Spleen (tissue), 11 donors: ENCODE results near the gene FOXI1. TPM values are rescaled to one million over a fixed set of nuclear protein-coding genes. Genes with fewer than 3 reads are reported as not detected.
A peak's percentile ranks its signal among the peaks of the same experiment; 100 is the strongest.

Experiments
- DNase-seq: peaks from one replicate; pipeline ENCODE4 v3.0.0-alpha.2; 2020
- H3K27ac ChIP-seq, 8 donors: fragments of 200-600 bp; sonication (generic) in 7 of 8; 1 replicate in 4 of 8; 2 replicates in 4 of 8; pipeline versions ENCODE4 v1.5.0 to v1.8.0; 2016 to 2021; ENCODE audit warnings: inconsistent platforms in 4 of 8, mild to moderate bottlenecking in 4 of 8, moderate library complexity in 1 of 8
- H3K27me3 ChIP-seq, 7 donors: fragments of 200-600 bp; sonication (generic) in 6 of 7; replicated peaks in 1 of 7; 1 replicate in 4 of 7; 2 replicates in 3 of 7; pipeline versions ENCODE4 v1.5.0 to v1.8.0; 2016 to 2021; ENCODE audit warnings: inconsistent platforms in 3 of 7, mild to moderate bottlenecking in 1 of 7
- H3K36me3 ChIP-seq, 6 donors: fragments of 200-600 bp; sonication (generic) in 5 of 6; 1 replicate in 4 of 6; 2 replicates in 2 of 6; pipeline versions ENCODE4 v1.5.0 to v1.8.0; 2016 to 2021; ENCODE audit warnings: inconsistent platforms in 2 of 6
- H3K4me1 ChIP-seq, 6 donors: fragments of 200-600 bp; sonication (generic) in 5 of 6; 1 replicate in 3 of 6; 2 replicates in 3 of 6; pipeline versions ENCODE4 v1.5.0 to v1.8.0; 2016 to 2021; ENCODE audit warnings: inconsistent platforms in 3 of 6
- H3K4me3 ChIP-seq, 8 donors: fragments of 200-600 bp; sonication (generic) in 7 of 8; 1 replicate in 4 of 8; 2 replicates in 4 of 8; pipeline versions ENCODE4 v1.5.0 to v1.8.0; 2016 to 2021; ENCODE audit warnings: inconsistent platforms in 4 of 8, mild to moderate bottlenecking in 4 of 8, moderate library complexity in 2 of 8
- H3K9me3 ChIP-seq, 8 donors: fragments of 200-600 bp; sonication (generic) in 7 of 8; 1 replicate in 4 of 8; 2 replicates in 4 of 8; pipeline versions ENCODE4 v1.5.0 to v1.8.0; 2016 to 2021; ENCODE audit warnings: inconsistent platforms in 4 of 8
- CTCF ChIP-seq, 11 experiments: fragments of 200-600 bp in 7 of 11; fragments of 450-650 bp in 4 of 11; sonication (generic) in 4 of 11; IDR thresholded peaks in 8 of 11; conservative IDR thresholded peaks in 3 of 11; 1 replicate in 7 of 11; 2 replicates in 4 of 11; pipeline versions ENCODE4 v1.4.0 to v1.8.0; 2016 to 2021; ENCODE audit warnings: antibody characterized with exemption in 11 of 11, inconsistent platforms in 4 of 11, mild to moderate bottlenecking in 1 of 11
- POLR2A ChIP-seq, 3 donors: fragments of 450-650 bp; IDR thresholded peaks; one replicate each; pipeline ENCODE4 v1.5.1; 2017; ENCODE audit warnings: antibody characterized with exemption in 3 of 3, mild to moderate bottlenecking in 1 of 3
- POLR2AphosphoS5 ChIP-seq, 3 donors: sonication (generic); formaldehyde crosslinking; IDR thresholded peaks; one replicate each; pipeline ENCODE4 v1.5.1; 2017; ENCODE audit warnings: antibody characterized with exemption in 3 of 3
- WGBS, 5 donors: extraction: QIAGEN DNeasy Blood & Tissue Kit in 3 of 5; methylation state at CpG; one replicate each; pipeline versions ENCODE4 v1.1.5 to v1.1.7; 2013 to 2018; 5-methylcytosine and 5-hydroxymethylcytosine counted together
- intact Hi-C: fragments of 100-400 bp; cut with DNase I; formaldehyde crosslinking; loops from one replicate; pipeline ENCODE4 v1.15.0; 2023; ENCODE audit warnings: low total_unique reads
- polyA plus RNA-seq, 3 donors: library from polyadenylated mRNA; stranded (reverse); fragments of 200-250 nt; gene quantifications; one replicate each; pipeline ENCODE4 v1.2.1, GENCODE V29; 2013
- total RNA-seq, 7 donors: library from RNA; depleted of rRNA in 3 of 7; stranded (reverse); fragments of >200 nt in 3 of 7; fragmentation: NEBNext Ultra II Directional in 4 of 7; extraction: Animal tissue kit (Norgen Biotek cat#: 25700) in 4 of 7; gene quantifications; one replicate each; pipeline versions ENCODE4 v1.1.0 to v1.2.1, GENCODE V29; 2016 to 2021
- donor health status: healthy with polysubstance abuse.
- donor health status: DM: no; HTN: no; CAD: no; lungs with moderate emphysema.
- donor health status: DM: no; HTN: no; CAD: no.
- donor health status: Bipolar disorder and iron deficiency.
- donor health status: healthy.
- donor health status: DM: no; HTN: no; CAD: no.
- donor health status: DM: yes; HTN: yes; CAD: no.

FOXI1 gene
- total and polyA plus RNA-seq, 10 donors, result not detected

GRCh38 chr5:170070556-170071412 lies 34.9 kb upstream of the FOXI1 start:
- Histone ChIP-seq H3K27ac (no peak overlapping the region), H3K9me3 (no peaks in the 10 kb centered on the region), H3K4me1 (no peaks in the 10 kb centered on the region), H3K36me3 (peaks cover 0 to 94% (median 57%) of the 10 kb centered on the region in 6 donors), H3K27me3 (no peaks in the 10 kb centered on the region), H3K4me3 (no peak overlapping the region)
- TF ChIP-seq POLR2A (IDR thresholded peaks at IDR 0.05) (no peak), CTCF (IDR thresholded peaks at IDR 0.05 in 8 of 11, conservative IDR thresholded peaks at IDR 0.05 in 3 of 11) (peak in 10 of 11 experiments; percentile 10 to 63 (median 32))
- no peak for DNase-seq
- WGBS, 5 donors, result 72 to 88% (median 82%) methylated on average over 14 of the region's 14 CpGs
- intact Hi-C loops, result no loop called here

- 96 to 97% (median 97%) methylated on average over 2 of the region's 2 CpGs for WGBS, 5 donors
- H3K27ac ChIP-seq, result no peak overlapping the region
- H3K4me3 ChIP-seq, result no peak overlapping the region
- no peaks in the 10 kb centered on the region for H3K9me3 ChIP-seq
- no peaks in the 10 kb centered on the region for H3K27me3 ChIP-seq
- no peaks in the 10 kb centered on the region for H3K4me1 ChIP-seq
- intact Hi-C loops, result no loop called here
- TF ChIP-seq POLR2A (IDR thresholded peaks at IDR 0.05) (no peak), POLR2AphosphoS5 (IDR thresholded peaks at IDR 0.05) (no peak), CTCF (IDR thresholded peaks at IDR 0.05 in 8 of 11, conservative IDR thresholded peaks at IDR 0.05 in 3 of 11) (no peak)
- DNase-seq, result no peak
- peaks cover 0 to 95% (median 65%) of the 10 kb centered on the region in 6 donors for H3K36me3 ChIP-seq
These were observed 33.9 kb upstream of the FOXI1 start for GRCh38 chr5:170071748-170072147.

- Histone ChIP-seq H3K27me3 (no peaks in the 10 kb centered on the region), H3K36me3 (peaks cover 0 to 95% (median 69%) of the 10 kb centered on the region in 6 donors), H3K9me3 (no peaks in the 10 kb centered on the region), H3K27ac (no peak overlapping the region), H3K4me3 (no peak overlapping the region), H3K4me1 (no peaks in the 10 kb centered on the region)
- 92 to 98% (median 93%) methylated on average over 7 of the region's 7 CpGs for WGBS, 5 donors
- TF ChIP-seq CTCF (IDR thresholded peaks at IDR 0.05 in 8 of 11, conservative IDR thresholded peaks at IDR 0.05 in 3 of 11), result no peak
- no peak for TF ChIP-seq POLR2AphosphoS5 (IDR thresholded peaks at IDR 0.05)
- TF ChIP-seq POLR2A (IDR thresholded peaks at IDR 0.05), result no peak
- DNase-seq, result no peak
- intact Hi-C loops, result no loop called here
These were observed 30.0 kb upstream of the FOXI1 start for GRCh38 chr5:170075696-170076095.

- Histone ChIP-seq H3K27ac (no peak overlapping the region), H3K36me3 (peaks cover 0 to 95% (median 70%) of the 10 kb centered on the region in 6 donors), H3K4me3 (no peak overlapping the region), H3K4me1 (no peaks in the 10 kb centered on the region), H3K9me3 (no peaks in the 10 kb centered on the region), H3K27me3 (no peaks in the 10 kb centered on the region)
- DNase-seq, result no peak
- no peak for TF ChIP-seq POLR2AphosphoS5 (IDR thresholded peaks at IDR 0.05)
- TF ChIP-seq CTCF (IDR thresholded peaks at IDR 0.05 in 8 of 11, conservative IDR thresholded peaks at IDR 0.05 in 3 of 11), result no peak
- TF ChIP-seq POLR2A (IDR thresholded peaks at IDR 0.05), result no peak
- 38 to 100% (median 90%) methylated on average over 1 of the region's 1 CpG for WGBS, 5 donors
- intact Hi-C loops, result no loop called here
These were observed 29.5 kb upstream of the FOXI1 start for GRCh38 chr5:170076211-170076610.
